NCI-H2227 (cell line): ENCODE data around the gene TUBA4A.

Experiments used
- DNase-seq: peaks from one replicate; lab custom pipeline; 2025; ENCODE audit not compliant: unreplicated experiment; lab: John Stamatoyannopoulos, UW

Gene TUBA4A

GRCh38 chr2:219253753-219254589 is at the start of gene TUBA4A:
Gene TUBA4A, minus strand, starts transcription at chr2:219253918. Its CDS starts 60 bp downstream, at chr2:219253858.
- peak; percentile 88 for DNase-seq

GRCh38 chr2:219302412-219302968 is 48.8 kb upstream of the TUBA4A start:
- DNase-seq, result no peak

- DNase-seq, result no peak
Measured at GRCh38 chr2:219300022-219300421, 46.3 kb upstream of the TUBA4A start.

GRCh38 chr2:219299372-219299760 is 45.6 kb upstream of the TUBA4A start:
- DNase-seq, result no peak

- DNase-seq, result peak; percentile 86
Measured at GRCh38 chr2:219298759-219299371, 45.1 kb upstream of the TUBA4A start.

- DNase-seq, result no peak
Measured at GRCh38 chr2:219297766-219298456, 44.2 kb upstream of the TUBA4A start.

GRCh38 chr2:219296631-219297391 is 43.1 kb upstream of the TUBA4A start:
- no peak for DNase-seq

- DNase-seq, result no peak
Measured at GRCh38 chr2:219296142-219296541, 42.4 kb upstream of the TUBA4A start.

GRCh38 chr2:219294356-219295351 is 40.9 kb upstream of the TUBA4A start:
- no peak for DNase-seq

GRCh38 chr2:219293736-219294231 is 40.1 kb upstream of the TUBA4A start:
- DNase-seq, result no peak

GRCh38 chr2:219292616-219293015 is 38.9 kb upstream of the TUBA4A start:
- no peak for DNase-seq

- DNase-seq, result no peak
Measured at GRCh38 chr2:219291910-219292490, 38.3 kb upstream of the TUBA4A start.

GRCh38 chr2:219291394-219291793 is 37.7 kb upstream of the TUBA4A start:
- no peak for DNase-seq

GRCh38 chr2:219290381-219291171 is 36.9 kb upstream of the TUBA4A start:
- DNase-seq, result no peak

GRCh38 chr2:219289537-219290361 is 36.0 kb upstream of the TUBA4A start:
- DNase-seq, result no peak

GRCh38 chr2:219289195-219289536 is 35.4 kb upstream of the TUBA4A start:
- no peak for DNase-seq

- DNase-seq, result no peak
Measured at GRCh38 chr2:219287580-219288265, 34.0 kb upstream of the TUBA4A start.
